HG02884 (cell line): ENCODE results near the gene RBPMS2.

ENCODE experiments used
- ATAC-seq: cut with Tn5 transposase; IDR thresholded peaks from one replicate; pipeline ENCODE4 v1.9.1; 2021; ENCODE audit warnings: mild to moderate bottlenecking, moderate library complexity; ENCODE audit not compliant: unreplicated experiment

Gene RBPMS2

DNA sequence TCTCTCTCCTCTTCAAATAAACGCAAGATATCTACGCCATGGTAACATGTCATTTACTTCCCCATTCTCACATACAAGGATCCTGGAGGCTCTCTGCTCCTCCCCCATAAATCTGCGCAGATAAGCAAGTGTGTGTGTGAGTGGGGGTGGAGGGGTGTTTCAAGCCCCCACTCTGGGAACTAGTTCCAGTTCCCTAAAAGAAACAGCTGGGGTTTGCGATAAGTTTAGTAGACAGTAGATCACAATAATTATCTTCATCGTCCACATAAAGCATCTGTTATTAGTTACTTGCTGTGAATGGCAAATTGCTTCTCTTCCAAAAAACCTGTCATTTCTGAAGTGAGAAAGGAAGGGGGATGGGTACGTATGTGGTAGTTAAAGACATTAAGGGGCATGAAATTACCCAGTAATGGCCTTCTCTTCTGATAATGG is 79.8 kb downstream of the RBPMS2 start:
- no peak for ATAC-seq

DNA sequence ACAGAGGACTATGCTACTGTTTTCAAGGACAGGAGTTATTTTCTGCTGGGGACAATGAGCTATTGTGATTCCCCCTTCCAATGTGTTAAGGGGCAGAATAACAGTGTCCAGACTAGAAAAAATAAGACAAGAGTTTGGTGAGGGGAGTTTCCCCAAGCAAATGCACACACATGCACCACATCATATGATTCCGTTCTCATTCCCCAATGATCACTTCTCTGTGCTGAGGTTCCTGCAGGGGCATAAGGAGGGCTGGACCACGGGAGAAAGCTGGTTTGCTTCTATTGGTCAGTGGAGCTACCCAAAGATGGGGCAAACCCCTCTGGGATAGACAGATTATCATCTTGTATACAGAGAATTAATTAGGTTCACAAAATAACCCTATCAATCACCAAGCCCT is 80.6 kb downstream of the RBPMS2 start:
- ATAC-seq, result no peak

DNA sequence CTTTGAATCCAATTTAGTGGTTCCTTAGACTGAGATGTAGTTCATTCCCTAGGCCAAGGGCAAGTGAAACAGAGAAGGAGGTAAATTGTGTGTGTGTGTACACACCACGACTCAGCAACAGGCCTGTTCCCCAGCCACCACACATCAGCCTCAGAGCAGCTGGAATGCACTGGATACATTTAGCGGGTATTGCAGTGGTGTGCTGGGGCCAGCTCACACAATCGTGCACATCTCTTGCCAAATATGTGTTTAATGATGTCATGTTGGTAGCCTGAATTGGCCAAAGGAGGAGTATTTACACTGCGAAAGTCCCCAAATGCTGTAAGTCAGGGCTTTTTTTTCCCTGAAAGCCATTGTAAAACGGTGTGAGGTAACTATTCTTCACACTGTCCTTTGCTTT is 82.3 kb downstream of the RBPMS2 start:
- ATAC-seq, result no peak

- no peak for ATAC-seq
Observed at GRCh38 chr15:64691896-64692565, 83.4 kb downstream of the RBPMS2 start.

DNA sequence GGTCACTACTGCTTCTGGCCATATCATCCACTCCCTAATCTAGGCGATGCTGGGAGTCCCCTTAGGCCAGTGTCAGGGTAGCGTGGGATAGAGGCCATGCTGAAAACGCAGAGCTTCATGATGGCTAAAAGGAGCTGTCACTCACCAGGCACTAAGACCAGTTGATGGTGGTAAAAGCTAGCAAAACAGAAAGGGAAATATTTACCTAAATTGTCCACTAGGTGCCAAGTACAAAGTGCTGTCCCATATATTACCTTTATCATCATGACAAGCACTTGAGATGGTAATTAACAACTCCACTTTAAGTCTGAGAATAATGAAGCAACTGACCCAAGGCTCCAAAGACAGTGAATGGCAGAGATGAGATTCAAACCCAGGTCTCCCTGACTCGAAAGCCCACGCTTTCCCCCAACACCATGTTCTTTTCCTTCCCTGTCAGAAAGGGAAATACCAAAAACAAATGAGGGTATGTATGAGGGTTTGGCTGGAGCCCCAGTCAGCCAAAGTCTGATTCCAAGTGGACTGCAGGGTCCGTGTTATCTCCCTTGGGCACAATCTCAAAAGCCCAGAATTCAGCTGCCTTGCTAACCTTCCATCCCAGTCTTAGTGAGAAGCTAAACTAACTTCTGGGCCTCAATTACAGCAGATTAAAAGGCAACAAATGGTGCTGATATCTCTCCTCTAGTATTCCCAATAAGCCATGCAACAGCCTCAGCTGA is 84.7 kb downstream of the RBPMS2 start:
- ATAC-seq, result no peak

DNA sequence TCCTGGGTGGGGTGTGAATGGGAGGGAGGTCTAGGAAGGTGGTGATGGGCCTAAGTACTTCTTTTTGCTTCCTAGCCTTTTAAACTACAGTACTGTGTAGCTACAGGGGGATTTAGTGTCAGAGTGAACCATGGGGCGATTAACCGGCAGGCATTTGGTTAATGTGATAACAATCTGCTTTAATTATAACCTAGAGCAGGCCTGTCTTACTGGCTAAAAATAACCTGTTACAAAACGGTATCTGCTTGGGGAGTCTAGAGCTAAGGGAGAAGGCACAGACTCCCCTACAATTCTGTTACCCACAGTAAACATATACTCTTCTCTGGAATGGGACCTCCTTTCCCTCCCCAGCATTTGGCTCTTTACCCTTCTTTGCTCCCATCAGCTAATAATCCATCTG is 85.4 kb downstream of the RBPMS2 start:
- ATAC-seq, result no peak
